ENCODE results near the gene MESD.

DNA sequence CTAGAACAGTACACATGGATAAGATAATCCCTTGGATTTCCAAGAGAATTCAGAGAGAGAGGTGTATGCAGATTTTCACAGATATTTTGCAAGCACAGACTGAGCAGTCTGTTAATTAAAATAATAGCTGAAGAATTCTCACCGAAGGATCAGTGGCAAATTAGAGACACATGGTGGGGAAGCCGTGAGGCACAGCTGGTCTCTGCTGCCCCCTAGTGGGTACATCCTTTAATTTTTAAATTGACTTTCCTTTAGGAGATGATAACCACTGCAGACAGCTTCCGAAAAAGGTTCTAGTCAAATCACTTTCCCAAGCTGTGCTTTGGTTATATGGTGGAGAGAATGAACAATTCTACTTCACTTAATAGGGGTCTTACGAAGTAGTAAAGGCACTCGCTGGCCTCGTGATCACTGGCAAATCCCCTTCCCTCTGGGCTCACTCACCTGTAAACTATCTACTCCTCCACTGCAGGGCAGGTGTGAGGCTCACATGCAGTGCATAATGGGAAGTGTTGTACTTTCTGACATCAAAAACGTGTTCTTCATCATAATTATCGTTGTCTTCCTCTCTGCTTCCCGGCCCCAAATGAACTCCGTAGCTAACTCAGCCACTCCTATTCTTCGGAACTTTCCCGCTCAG is 19.5 kb downstream of the MESD start:
- TF ChIP-seq ZNF274 (IDR thresholded peaks at IDR 0.05; ENCODE audit: low read depth, low read length) (no peak), YY1 (IDR thresholded peaks at IDR 0.05; ENCODE audit: insufficient read depth, insufficient read length) (no peak)

Data from NT2/D1 (cell line).